Liver (tissue), 9 donors: ENCODE results near the gene PEX11B. TPM values are rescaled to one million over a fixed set of nuclear protein-coding genes. Genes with fewer than 3 reads are reported as not detected.

Experiments
- DNase-seq: peaks from one replicate; pipeline ENCODE4 v3.0.0-alpha.2; 2017; ENCODE audit warnings: low spot score
- H3K27ac ChIP-seq, 2 donors: one replicate each; pipeline ENCODE4 v1.7.0; 2013; ENCODE audit warnings: inconsistent platforms in 2 of 2, low read length in 2 of 2, control low read depth in 1 of 2, low read depth in 1 of 2, mild to moderate bottlenecking in 1 of 2
- H3K27me3 ChIP-seq, 4 donors: one replicate each; pipeline versions ENCODE4 v1.6.1 to v1.7.0; 2013; ENCODE audit warnings: low read length in 3 of 4, inconsistent platforms in 1 of 4, mild to moderate bottlenecking in 1 of 4, moderate library complexity in 1 of 4; ENCODE audit not compliant: control insufficient read depth in 4 of 4, insufficient read depth in 4 of 4
- H3K36me3 ChIP-seq, 4 donors: one replicate each; pipeline versions ENCODE4 v1.6.1 to v1.7.0; 2013; ENCODE audit warnings: low read length in 3 of 4, mild to moderate bottlenecking in 3 of 4, low read depth in 1 of 4, moderate library complexity in 1 of 4; ENCODE audit not compliant: control insufficient read depth in 4 of 4, insufficient read depth in 3 of 4
- H3K4me1 ChIP-seq, 4 donors: one replicate each; pipeline versions ENCODE4 v1.6.1 to v1.7.0; 2013; ENCODE audit warnings: low read length in 3 of 4, mild to moderate bottlenecking in 3 of 4, moderate library complexity in 1 of 4; ENCODE audit not compliant: control insufficient read depth in 4 of 4, insufficient read depth in 4 of 4
- H3K4me3 ChIP-seq, 3 donors: one replicate each; pipeline versions ENCODE4 v1.6.1 to v1.7.0; 2013; ENCODE audit warnings: low read length in 3 of 3, control low read depth in 1 of 3, low read depth in 1 of 3, mild to moderate bottlenecking in 1 of 3
- H3K9ac ChIP-seq, 2 donors: one replicate each; pipeline ENCODE4 v1.7.0; 2013; ENCODE audit warnings: low read length in 2 of 2, mild to moderate bottlenecking in 2 of 2, moderate library complexity in 2 of 2, control low read depth in 1 of 2, low read depth in 1 of 2
- H3K9me3 ChIP-seq, 4 donors: one replicate each; pipeline versions ENCODE4 v1.6.1 to v1.7.0; 2013; ENCODE audit warnings: low read length in 3 of 4; ENCODE audit not compliant: control insufficient read depth in 4 of 4
- FOXA1 ChIP-seq: IDR thresholded peaks from 2 replicates; pipeline ENCODE4 v1.6.1; 2016; ENCODE audit warnings: antibody characterized with exemption
- FOXA2 ChIP-seq: IDR thresholded peaks from 2 replicates; pipeline ENCODE4 v1.6.1; 2016; ENCODE audit warnings: antibody characterized with exemption
- HNF4G ChIP-seq: IDR thresholded peaks from 2 replicates; pipeline ENCODE4 v1.6.1; 2016; ENCODE audit warnings: antibody characterized with exemption
- JUND ChIP-seq, 2 donors: IDR thresholded peaks; 2 replicates each; pipeline ENCODE4 v1.6.1; 2016; ENCODE audit warnings: antibody characterized with exemption in 2 of 2
- NR2F2 ChIP-seq: IDR thresholded peaks from 2 replicates; pipeline ENCODE4 v1.6.1; 2016; ENCODE audit warnings: antibody characterized with exemption
- RAD21 ChIP-seq, 2 donors: IDR thresholded peaks; 2 replicates each; pipeline ENCODE4 v1.6.1; 2016; ENCODE audit warnings: antibody characterized with exemption in 2 of 2, mild to moderate bottlenecking in 2 of 2
- SP1 ChIP-seq: IDR thresholded peaks from 2 replicates; pipeline ENCODE4 v1.6.1; 2018; ENCODE audit warnings: antibody characterized with exemption, mild to moderate bottlenecking
- TAF1 ChIP-seq: conservative IDR thresholded peaks from 2 replicates; pipeline ENCODE4 v1.6.1; 2016; ENCODE audit warnings: antibody characterized with exemption, mild to moderate bottlenecking
- YY1 ChIP-seq: IDR thresholded peaks from 2 replicates; pipeline ENCODE4 v1.6.1; 2016; ENCODE audit warnings: antibody characterized with exemption, mild to moderate bottlenecking
- WGBS: extraction: QIAGEN DNeasy Blood & Tissue Kit; methylation state at CpG from one replicate; pipeline ENCODE4 v1.1.7; 2013; 5-methylcytosine and 5-hydroxymethylcytosine counted together
- polyA plus RNA-seq, 2 donors: library from polyadenylated mRNA; stranded (reverse) in 1 of 2; unstranded in 1 of 2; fragments of 200-250 nt in 1 of 2; fragments of >200 nt in 1 of 2; fragmentation: Nextera tagmentation in 1 of 2; extraction: Ambion mirVana in 1 of 2; gene quantifications; one replicate each; pipeline versions ENCODE4 v1.2.1 to v1.2.3, GENCODE V29; 2013 to 2015
- total RNA-seq, 2 donors: library from RNA; depleted of rRNA; stranded (reverse); fragments of >200 nt; gene quantifications; one replicate each; pipeline ENCODE4 v1.2.3, GENCODE V29; 2014
- TF ChIP-seq, protein P1 (sequence below): fragments of 150-350 bp; IDR thresholded peaks from 2 replicates; pipeline ENCODE4 v1.5.1; 2017; ENCODE audit warnings: improper control_type of control experiment, low read depth, low read length; ENCODE audit not compliant: missing input control
- TF ChIP-seq, protein P2 (sequence below): IDR thresholded peaks from 2 replicates; pipeline ENCODE4 v1.6.1; 2016; ENCODE audit warnings: antibody characterized with exemption
- TF ChIP-seq, protein P3 (sequence below): IDR thresholded peaks from 2 replicates; pipeline ENCODE4 v1.6.1; 2016; ENCODE audit warnings: antibody characterized with exemption
- TF ChIP-seq, protein P4 (sequence below): IDR thresholded peaks from 2 replicates; pipeline ENCODE4 v1.6.1; 2016; ENCODE audit warnings: antibody characterized with exemption, mild to moderate bottlenecking
- donor health status: healthy.
- donor health status: healthy.
- donor health status: healthy.
- donor health status: healthy.
- donor health status: healthy.

PEX11B gene
- total and polyA plus RNA-seq, 4 donors, result 13.4 to 21.0 (median 16.1) TPM

DNA sequence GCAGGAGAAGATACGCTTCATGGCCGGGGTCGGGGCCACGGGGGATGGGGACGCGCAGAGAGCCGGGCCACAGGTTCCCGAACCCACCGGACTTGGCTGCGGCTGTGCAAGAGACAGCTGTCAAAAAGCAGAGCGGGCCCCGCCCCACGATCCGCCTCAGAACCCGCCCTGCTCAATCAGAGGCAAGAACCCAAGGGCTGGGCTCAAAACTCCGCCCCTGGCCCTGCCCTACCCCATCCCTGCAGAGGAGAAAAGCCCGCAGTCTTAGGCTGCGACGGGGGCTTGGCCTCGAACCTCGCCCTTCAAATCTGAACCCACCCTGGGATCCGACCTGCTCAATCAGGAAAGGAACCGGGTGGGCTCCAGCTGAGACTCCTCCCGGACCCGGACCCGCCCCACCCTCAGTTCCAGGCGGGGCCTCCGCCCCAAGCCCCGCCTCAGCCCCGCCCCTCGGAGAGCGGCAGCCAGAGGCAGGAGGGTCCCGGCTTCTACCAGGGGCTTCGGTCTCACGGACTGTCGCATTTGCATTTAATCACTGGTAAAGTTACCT, 32.7 kb downstream of the PEX11B start, which contains the start of gene ANKRD35 (continued):
- TF ChIP-seq, protein P1, sequence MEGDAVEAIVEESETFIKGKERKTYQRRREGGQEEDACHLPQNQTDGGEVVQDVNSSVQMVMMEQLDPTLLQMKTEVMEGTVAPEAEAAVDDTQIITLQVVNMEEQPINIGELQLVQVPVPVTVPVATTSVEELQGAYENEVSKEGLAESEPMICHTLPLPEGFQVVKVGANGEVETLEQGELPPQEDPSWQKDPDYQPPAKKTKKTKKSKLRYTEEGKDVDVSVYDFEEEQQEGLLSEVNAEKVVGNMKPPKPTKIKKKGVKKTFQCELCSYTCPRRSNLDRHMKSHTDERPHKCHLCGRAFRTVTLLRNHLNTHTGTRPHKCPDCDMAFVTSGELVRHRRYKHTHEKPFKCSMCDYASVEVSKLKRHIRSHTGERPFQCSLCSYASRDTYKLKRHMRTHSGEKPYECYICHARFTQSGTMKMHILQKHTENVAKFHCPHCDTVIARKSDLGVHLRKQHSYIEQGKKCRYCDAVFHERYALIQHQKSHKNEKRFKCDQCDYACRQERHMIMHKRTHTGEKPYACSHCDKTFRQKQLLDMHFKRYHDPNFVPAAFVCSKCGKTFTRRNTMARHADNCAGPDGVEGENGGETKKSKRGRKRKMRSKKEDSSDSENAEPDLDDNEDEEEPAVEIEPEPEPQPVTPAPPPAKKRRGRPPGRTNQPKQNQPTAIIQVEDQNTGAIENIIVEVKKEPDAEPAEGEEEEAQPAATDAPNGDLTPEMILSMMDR, result no peak
- TF ChIP-seq HNF4G, result no peak

DNA sequence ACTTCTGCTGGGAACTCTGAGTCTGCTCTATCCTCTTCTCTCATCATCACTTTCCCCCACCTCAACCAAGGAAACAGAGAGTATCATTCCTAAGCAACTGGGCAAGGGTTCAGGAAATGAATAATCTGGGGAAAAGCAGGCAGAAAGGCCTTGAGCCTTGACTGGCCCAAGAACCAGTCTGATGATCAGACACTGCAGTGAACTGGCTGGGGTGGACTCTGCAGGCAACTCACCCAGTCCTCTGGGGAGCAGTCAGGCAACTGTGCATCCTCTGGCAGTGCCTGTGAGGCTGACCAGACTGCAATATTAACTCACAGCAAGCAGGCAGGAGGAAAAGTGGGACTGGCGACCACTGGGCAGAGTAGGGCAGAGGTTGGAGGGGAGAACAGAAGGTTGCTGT, 33.8 kb downstream of the PEX11B start:
- H3K9me3 ChIP-seq, result no peaks in the 10 kb centered on the region
- DNase-seq, result no peak
- H3K27ac ChIP-seq, result no peak overlapping the region
- no peak overlapping the region for H3K4me3 ChIP-seq
- WGBS, result 84% methylated on average over 1 of the region's 1 CpG
- no peak for TF ChIP-seq YY1
- no peak for TF ChIP-seq JUND (IDR thresholded peaks at IDR 0.05)
- TF ChIP-seq, protein P2, sequence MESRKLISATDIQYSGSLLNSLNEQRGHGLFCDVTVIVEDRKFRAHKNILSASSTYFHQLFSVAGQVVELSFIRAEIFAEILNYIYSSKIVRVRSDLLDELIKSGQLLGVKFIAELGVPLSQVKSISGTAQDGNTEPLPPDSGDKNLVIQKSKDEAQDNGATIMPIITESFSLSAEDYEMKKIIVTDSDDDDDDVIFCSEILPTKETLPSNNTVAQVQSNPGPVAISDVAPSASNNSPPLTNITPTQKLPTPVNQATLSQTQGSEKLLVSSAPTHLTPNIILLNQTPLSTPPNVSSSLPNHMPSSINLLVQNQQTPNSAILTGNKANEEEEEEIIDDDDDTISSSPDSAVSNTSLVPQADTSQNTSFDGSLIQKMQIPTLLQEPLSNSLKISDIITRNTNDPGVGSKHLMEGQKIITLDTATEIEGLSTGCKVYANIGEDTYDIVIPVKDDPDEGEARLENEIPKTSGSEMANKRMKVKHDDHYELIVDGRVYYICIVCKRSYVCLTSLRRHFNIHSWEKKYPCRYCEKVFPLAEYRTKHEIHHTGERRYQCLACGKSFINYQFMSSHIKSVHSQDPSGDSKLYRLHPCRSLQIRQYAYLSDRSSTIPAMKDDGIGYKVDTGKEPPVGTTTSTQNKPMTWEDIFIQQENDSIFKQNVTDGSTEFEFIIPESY, result no peak
- TF ChIP-seq FOXA2, result no peak
- no peaks in the 10 kb centered on the region for H3K27me3 ChIP-seq
- H3K4me1 ChIP-seq, result peaks cover 0 to 13% (median 6%) of the 10 kb centered on the region in 4 donors
- no peak overlapping the region for H3K9ac ChIP-seq
- H3K36me3 ChIP-seq, result no peaks in the 10 kb centered on the region

DNA sequence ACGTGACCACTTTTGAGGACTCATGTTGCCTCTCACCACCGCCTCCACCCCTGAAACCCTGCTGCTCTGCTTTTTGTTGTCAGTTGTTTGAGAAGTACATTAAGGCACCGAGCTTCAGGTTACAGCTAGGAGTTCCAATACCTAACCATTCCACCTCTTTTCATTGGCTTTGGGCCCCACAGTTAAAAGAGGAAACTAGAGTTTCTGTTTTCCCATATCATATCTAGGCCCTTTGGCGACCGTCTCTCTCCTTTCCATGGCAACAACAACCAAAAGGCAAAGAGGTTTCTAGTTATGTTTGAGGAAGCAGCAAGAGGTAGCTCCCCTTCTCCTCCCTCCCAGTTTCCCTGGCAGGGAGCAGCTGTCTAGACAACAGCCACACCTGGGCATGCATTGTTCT, 38.7 kb downstream of the PEX11B start:
- Histone ChIP-seq H3K4me1 (no peaks in the 10 kb centered on the region), H3K36me3 (no peaks in the 10 kb centered on the region), H3K4me3 (no peak overlapping the region), H3K27ac (no peak overlapping the region), H3K9ac (no peak overlapping the region), H3K27me3 (peaks cover 0 to 5% (median 0%) of the 10 kb centered on the region in 4 donors), H3K9me3 (no peaks in the 10 kb centered on the region)
- WGBS, result 81% methylated on average over 5 of the region's 5 CpGs
- DNase-seq, result no peak
- TF ChIP-seq RAD21 (IDR thresholded peaks at IDR 0.05) (no peak), SP1 (no peak), YY1 (no peak), TAF1 (no peak), FOXA1 (no peak), NR2F2 (no peak), FOXA2 (no peak)
- TF ChIP-seq, protein P3, sequence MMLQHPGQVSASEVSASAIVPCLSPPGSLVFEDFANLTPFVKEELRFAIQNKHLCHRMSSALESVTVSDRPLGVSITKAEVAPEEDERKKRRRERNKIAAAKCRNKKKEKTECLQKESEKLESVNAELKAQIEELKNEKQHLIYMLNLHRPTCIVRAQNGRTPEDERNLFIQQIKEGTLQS, result no peak
- TF ChIP-seq, protein P1, result no peak
- TF ChIP-seq, protein P4, sequence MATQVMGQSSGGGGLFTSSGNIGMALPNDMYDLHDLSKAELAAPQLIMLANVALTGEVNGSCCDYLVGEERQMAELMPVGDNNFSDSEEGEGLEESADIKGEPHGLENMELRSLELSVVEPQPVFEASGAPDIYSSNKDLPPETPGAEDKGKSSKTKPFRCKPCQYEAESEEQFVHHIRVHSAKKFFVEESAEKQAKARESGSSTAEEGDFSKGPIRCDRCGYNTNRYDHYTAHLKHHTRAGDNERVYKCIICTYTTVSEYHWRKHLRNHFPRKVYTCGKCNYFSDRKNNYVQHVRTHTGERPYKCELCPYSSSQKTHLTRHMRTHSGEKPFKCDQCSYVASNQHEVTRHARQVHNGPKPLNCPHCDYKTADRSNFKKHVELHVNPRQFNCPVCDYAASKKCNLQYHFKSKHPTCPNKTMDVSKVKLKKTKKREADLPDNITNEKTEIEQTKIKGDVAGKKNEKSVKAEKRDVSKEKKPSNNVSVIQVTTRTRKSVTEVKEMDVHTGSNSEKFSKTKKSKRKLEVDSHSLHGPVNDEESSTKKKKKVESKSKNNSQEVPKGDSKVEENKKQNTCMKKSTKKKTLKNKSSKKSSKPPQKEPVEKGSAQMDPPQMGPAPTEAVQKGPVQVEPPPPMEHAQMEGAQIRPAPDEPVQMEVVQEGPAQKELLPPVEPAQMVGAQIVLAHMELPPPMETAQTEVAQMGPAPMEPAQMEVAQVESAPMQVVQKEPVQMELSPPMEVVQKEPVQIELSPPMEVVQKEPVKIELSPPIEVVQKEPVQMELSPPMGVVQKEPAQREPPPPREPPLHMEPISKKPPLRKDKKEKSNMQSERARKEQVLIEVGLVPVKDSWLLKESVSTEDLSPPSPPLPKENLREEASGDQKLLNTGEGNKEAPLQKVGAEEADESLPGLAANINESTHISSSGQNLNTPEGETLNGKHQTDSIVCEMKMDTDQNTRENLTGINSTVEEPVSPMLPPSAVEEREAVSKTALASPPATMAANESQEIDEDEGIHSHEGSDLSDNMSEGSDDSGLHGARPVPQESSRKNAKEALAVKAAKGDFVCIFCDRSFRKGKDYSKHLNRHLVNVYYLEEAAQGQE, result no peak
